ENCODE data around the gene DRC7.
"Not testable (repeated sequence)": the region's sequence is repeated elsewhere in the genome, so short reads cannot be mapped to it uniquely, and the experiment has no call there.

DRC7 gene

GRCh38 chr16:57744642-57744903, 50.0 kb downstream of the DRC7 start:
- DNase-seq (ENCODE audit: insufficient read length, low spot score), result no peak
- no peak for FAIRE-seq
- TF ChIP-seq, protein P1, sequence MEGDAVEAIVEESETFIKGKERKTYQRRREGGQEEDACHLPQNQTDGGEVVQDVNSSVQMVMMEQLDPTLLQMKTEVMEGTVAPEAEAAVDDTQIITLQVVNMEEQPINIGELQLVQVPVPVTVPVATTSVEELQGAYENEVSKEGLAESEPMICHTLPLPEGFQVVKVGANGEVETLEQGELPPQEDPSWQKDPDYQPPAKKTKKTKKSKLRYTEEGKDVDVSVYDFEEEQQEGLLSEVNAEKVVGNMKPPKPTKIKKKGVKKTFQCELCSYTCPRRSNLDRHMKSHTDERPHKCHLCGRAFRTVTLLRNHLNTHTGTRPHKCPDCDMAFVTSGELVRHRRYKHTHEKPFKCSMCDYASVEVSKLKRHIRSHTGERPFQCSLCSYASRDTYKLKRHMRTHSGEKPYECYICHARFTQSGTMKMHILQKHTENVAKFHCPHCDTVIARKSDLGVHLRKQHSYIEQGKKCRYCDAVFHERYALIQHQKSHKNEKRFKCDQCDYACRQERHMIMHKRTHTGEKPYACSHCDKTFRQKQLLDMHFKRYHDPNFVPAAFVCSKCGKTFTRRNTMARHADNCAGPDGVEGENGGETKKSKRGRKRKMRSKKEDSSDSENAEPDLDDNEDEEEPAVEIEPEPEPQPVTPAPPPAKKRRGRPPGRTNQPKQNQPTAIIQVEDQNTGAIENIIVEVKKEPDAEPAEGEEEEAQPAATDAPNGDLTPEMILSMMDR (IDR thresholded peaks at IDR 0.05; ENCODE audit: insufficient read depth, missing control alignments), result no peak

- FAIRE-seq, result no peak
- DNase-seq (ENCODE audit: insufficient read length, low spot score), result no peak
- TF ChIP-seq, protein P1 (IDR thresholded peaks at IDR 0.05; ENCODE audit: insufficient read depth, missing control alignments), result no peak
Observed at GRCh38 chr16:57745768-57746167, 51.2 kb downstream of the DRC7 start.

- not testable (repeated sequence) for FAIRE-seq; DNase-seq (ENCODE audit: insufficient read length, low spot score)
Observed at GRCh38 chr16:57746316-57746715, 51.7 kb downstream of the DRC7 start.

- TF ChIP-seq, protein P1 (IDR thresholded peaks at IDR 0.05; ENCODE audit: insufficient read depth, missing control alignments), result no peak
- FAIRE-seq (no peak), DNase-seq (ENCODE audit: insufficient read length, low spot score) (no peak)
Observed at GRCh38 chr16:57747091-57747490, 52.5 kb downstream of the DRC7 start.

DNA sequence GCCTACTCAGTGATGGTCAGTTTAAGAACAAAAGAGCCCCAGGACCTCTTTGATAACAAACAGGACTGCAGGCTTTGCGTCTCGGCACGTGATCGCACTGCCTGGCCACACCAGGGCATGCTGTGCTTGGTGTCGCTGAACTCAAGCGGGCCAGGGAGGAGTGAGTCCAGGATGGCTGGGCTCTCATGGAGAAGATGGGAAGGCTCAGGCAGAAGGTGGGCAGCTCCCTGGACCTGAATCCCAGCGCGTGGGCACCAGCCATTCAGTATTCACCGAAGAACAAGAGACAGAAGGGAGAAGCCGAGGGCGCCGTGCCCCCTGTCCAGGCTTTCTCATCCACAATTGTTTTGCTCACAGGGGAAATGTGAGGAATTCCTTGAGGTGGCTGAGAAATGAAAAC, 52.9 kb downstream of the DRC7 start:
- TF ChIP-seq, protein P1 (IDR thresholded peaks at IDR 0.05; ENCODE audit: insufficient read depth, missing control alignments), result no peak
- DNase-seq (ENCODE audit: insufficient read length, low spot score), result no peak
- FAIRE-seq, result no peak

DNA sequence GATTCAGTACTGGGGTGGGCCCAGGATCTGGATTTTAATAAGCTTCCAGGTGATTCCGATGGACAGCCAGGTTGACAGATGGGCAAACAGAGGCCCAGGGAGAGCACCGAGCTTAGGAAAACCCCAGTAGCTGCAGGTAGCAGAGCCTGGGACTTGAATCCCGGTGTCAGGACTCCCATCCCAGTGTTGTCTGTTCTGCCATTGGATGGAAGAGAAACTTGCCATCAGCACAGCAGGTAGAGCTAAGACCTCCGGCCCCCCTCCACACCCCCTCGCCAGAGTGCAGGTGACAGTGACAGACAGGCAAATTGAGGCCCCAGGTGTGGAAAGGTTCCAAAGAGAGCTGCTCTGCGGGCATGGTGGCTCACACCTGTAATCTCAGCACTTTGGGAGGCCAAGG, 53.4 kb downstream of the DRC7 start:
- TF ChIP-seq, protein P1 (IDR thresholded peaks at IDR 0.05; ENCODE audit: insufficient read depth, missing control alignments), result no peak
- FAIRE-seq, result no peak
- DNase-seq (ENCODE audit: insufficient read length, low spot score), result no peak

DNA sequence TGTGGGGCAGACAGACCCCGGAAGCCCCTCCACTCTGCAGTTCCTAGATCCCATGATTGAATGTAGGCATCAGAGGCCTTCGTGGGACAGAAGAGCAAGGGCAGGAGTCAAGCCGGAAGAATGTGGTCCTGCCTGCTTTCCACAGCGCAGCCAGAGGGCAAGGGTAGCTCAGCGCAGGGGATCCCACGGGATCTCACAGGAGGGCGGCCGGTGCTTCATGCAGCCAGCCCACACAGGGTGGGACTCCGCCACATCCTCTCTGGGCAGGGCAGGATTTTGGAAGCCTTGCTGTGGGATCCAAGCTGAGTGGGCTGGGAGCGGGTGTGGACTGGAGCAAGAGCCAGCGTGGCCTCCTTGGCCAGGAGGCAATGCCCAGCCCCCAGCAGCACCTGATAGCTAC, 54.0 kb downstream of the DRC7 start:
- no peak for DNase-seq (ENCODE audit: insufficient read length, low spot score)
- FAIRE-seq, result no peak
- TF ChIP-seq, protein P1 (IDR thresholded peaks at IDR 0.05; ENCODE audit: insufficient read depth, missing control alignments), result no peak

- TF ChIP-seq, protein P1 (IDR thresholded peaks at IDR 0.05; ENCODE audit: insufficient read depth, missing control alignments), result no peak
- FAIRE-seq (no peak), DNase-seq (ENCODE audit: insufficient read length, low spot score) (no peak)
Observed at GRCh38 chr16:57749101-57749692, 54.6 kb downstream of the DRC7 start.
